Natural killer cell (primary cell): ENCODE measurements around the gene GPR35. TPM values are rescaled to one million over a fixed set of nuclear protein-coding genes. Genes with fewer than 3 reads are reported as not detected.

Experiments used
- ATAC-seq, 3 donors: fragments of 150-1000 bp in 2 of 3; fragments of 200-7000 bp in 1 of 3; cut with Tn5 transposase; 1 replicate in 1 of 3; 2 replicates in 2 of 3; pipeline ENCODE4 v1.10.0; 2021; ENCODE audit warnings: mild to moderate bottlenecking in 2 of 3, moderate library complexity in 2 of 3
- DNase-seq, 2 donors: peaks; one replicate each; pipeline versions ENCODE4 v3.0.0 to v3.0.0-alpha.2; 2013 to 2021; ENCODE audit warnings: mixed read lengths in 1 of 2
- H3K27ac ChIP-seq: one replicate; pipeline ENCODE4 v1.5.1; 2013; ENCODE audit warnings: mild to moderate bottlenecking, low read length
- H3K27me3 ChIP-seq: one replicate; pipeline ENCODE4 v1.6.1; 2013; ENCODE audit warnings: low read length; ENCODE audit not compliant: control insufficient read depth, insufficient read depth
- H3K36me3 ChIP-seq: one replicate; pipeline ENCODE4 v1.6.1; 2013; ENCODE audit warnings: low read length; ENCODE audit not compliant: control insufficient read depth, insufficient read depth
- H3K4me1 ChIP-seq: one replicate; pipeline ENCODE4 v1.6.1; 2013; ENCODE audit warnings: low read length; ENCODE audit not compliant: control insufficient read depth, insufficient read depth
- H3K4me3 ChIP-seq: one replicate; pipeline ENCODE4 v1.5.1; 2013; ENCODE audit warnings: low read length
- H3K9me3 ChIP-seq: one replicate; pipeline ENCODE4 v1.6.1; 2013; ENCODE audit warnings: low read length; ENCODE audit not compliant: control insufficient read depth, insufficient read depth
- H3K27ac Mint-ChIP-seq, 2 donors: one replicate each; pipeline ENCODE4 v1.8.0; 2022; ENCODE audit warnings: mild to moderate bottlenecking in 2 of 2, mixed read lengths in 2 of 2, moderate library complexity in 1 of 2
- H3K27me3 Mint-ChIP-seq, 2 donors: one replicate each; pipeline ENCODE4 v1.8.0; 2022; ENCODE audit warnings: low read depth in 2 of 2, mixed read lengths in 2 of 2
- H3K36me3 Mint-ChIP-seq: one replicate; pipeline ENCODE4 v1.8.0; 2022; ENCODE audit warnings: mixed read lengths
- H3K4me1 Mint-ChIP-seq, 2 donors: one replicate each; pipeline ENCODE4 v1.8.0; 2022; ENCODE audit warnings: mixed read lengths in 2 of 2
- H3K4me3 Mint-ChIP-seq: one replicate; pipeline ENCODE4 v1.8.0; 2022; ENCODE audit warnings: mild to moderate bottlenecking, moderate library complexity, mixed read lengths
- H3K9me3 Mint-ChIP-seq, 2 donors: one replicate each; pipeline ENCODE4 v1.8.0; 2022; ENCODE audit warnings: mixed read lengths in 2 of 2
- WGBS: methylation state at CpG from one replicate; pipeline ENCODE4 v1.1.7; 2013; ENCODE audit warnings: missing lambda C conversion rate; ENCODE audit not compliant: insufficient coverage; 5-methylcytosine and 5-hydroxymethylcytosine counted together
- intact Hi-C: fragments of 100-400 bp; cut with micrococcal nuclease; formaldehyde crosslinking; loops from one replicate; pipeline ENCODE4 v1.14.2; 2022
- total RNA-seq, 4 donors: library from RNA; stranded (reverse); fragments of 120-200 nt in 1 of 4; gene quantifications; one replicate each; pipeline versions ENCODE4 v1.2.3 to v1.2.4, GENCODE V29; 2013 to 2022
- TF ChIP-seq, protein P1 (sequence below): fragments of 200-600 bp; IDR thresholded peaks from one replicate; pipeline ENCODE4 v1.8.0; 2022; ENCODE audit warnings: antibody characterized with exemption

The GPR35 gene
- total RNA-seq, 3 donors from 2014 or later (not counting 1 experiment from before 2014, with no cell fraction given), result 10.6 to 19.7 (median 15.7) TPM

DNA sequence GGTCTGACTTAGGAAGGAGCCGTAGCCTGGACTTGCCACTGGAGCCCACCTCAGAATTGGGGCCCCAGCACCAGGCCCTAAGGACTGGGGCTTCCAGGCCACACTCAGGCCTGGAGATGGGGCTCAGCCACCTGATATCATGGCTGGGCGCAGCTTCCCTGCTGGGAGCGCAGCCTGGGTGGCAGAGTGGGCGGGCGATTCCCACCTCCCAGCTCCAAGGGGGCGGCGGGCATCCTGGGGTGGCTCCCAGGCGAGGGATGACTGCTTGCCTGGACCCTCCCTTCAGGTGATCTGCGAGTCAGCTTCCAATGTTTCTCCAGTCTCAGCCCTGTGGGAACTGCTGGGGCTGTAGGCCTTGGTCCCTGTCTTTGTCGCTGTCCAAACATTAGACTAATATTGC, 20.1 kb downstream of the GPR35 start:
- H3K4me1 Mint-ChIP-seq, result peaks cover 5 to 21% of the 10 kb centered on the region in 2 donors
- Histone ChIP-seq H3K4me1 (peaks cover 6% of the 10 kb centered on the region), H3K27me3 (no peaks in the 10 kb centered on the region), H3K27ac (no peak overlapping the region), H3K4me3 (no peak overlapping the region), H3K9me3 (no peaks in the 10 kb centered on the region), H3K36me3 (no peaks in the 10 kb centered on the region)
- intact Hi-C loops, result no loop called here
- DNase-seq (no peak), ATAC-seq (no peak)
- H3K9me3 Mint-ChIP-seq, result no peaks in the 10 kb centered on the region
- H3K4me3 Mint-ChIP-seq, result no peak overlapping the region
- peaks cover 7 to 12% of the 10 kb centered on the region in 2 donors for H3K27me3 Mint-ChIP-seq
- 94% methylated on average over 10 of the region's 10 CpGs for WGBS
- TF ChIP-seq, protein P1, sequence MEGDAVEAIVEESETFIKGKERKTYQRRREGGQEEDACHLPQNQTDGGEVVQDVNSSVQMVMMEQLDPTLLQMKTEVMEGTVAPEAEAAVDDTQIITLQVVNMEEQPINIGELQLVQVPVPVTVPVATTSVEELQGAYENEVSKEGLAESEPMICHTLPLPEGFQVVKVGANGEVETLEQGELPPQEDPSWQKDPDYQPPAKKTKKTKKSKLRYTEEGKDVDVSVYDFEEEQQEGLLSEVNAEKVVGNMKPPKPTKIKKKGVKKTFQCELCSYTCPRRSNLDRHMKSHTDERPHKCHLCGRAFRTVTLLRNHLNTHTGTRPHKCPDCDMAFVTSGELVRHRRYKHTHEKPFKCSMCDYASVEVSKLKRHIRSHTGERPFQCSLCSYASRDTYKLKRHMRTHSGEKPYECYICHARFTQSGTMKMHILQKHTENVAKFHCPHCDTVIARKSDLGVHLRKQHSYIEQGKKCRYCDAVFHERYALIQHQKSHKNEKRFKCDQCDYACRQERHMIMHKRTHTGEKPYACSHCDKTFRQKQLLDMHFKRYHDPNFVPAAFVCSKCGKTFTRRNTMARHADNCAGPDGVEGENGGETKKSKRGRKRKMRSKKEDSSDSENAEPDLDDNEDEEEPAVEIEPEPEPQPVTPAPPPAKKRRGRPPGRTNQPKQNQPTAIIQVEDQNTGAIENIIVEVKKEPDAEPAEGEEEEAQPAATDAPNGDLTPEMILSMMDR, result no peak
- H3K36me3 Mint-ChIP-seq, result no peaks in the 10 kb centered on the region
- no peak overlapping the region for H3K27ac Mint-ChIP-seq

DNA sequence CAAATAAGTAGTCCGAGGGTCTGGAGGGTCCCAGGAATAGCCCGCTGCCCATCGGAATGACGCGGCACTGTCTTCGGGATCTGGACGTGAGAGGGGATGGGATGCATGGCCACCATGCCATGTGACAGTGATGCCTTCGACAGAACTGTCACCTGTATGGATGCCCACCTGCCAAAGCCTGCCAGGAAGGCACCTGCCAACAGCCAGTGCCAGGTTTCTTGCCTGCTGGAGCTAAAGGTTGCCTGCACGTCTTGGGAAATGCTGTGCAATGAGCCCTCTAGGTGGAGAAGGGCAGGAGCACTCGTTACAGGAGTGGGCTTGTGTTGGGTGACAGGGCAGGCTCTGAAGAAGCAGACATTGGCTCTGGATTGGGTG, 20.5 kb downstream of the GPR35 start:
- peaks cover 8 to 12% of the 10 kb centered on the region in 2 donors for H3K27me3 Mint-ChIP-seq
- intact Hi-C loops, result no loop called here
- Histone ChIP-seq H3K9me3 (no peaks in the 10 kb centered on the region), H3K4me3 (no peak overlapping the region), H3K27ac (peak overlapping the region; percentile 20), H3K36me3 (no peaks in the 10 kb centered on the region), H3K27me3 (no peaks in the 10 kb centered on the region), H3K4me1 (peaks cover 6% of the 10 kb centered on the region)
- peaks cover 5 to 20% of the 10 kb centered on the region in 2 donors for H3K4me1 Mint-ChIP-seq
- no peak overlapping the region for H3K4me3 Mint-ChIP-seq
- TF ChIP-seq, protein P1, result no peak
- peak in 1 of 3 donors; percentile 4 for ATAC-seq
- no peak overlapping the region for H3K27ac Mint-ChIP-seq
- DNase-seq, result no peak
- no peaks in the 10 kb centered on the region for H3K9me3 Mint-ChIP-seq
- 87% methylated on average over 10 of the region's 10 CpGs for WGBS
- no peaks in the 10 kb centered on the region for H3K36me3 Mint-ChIP-seq

DNA sequence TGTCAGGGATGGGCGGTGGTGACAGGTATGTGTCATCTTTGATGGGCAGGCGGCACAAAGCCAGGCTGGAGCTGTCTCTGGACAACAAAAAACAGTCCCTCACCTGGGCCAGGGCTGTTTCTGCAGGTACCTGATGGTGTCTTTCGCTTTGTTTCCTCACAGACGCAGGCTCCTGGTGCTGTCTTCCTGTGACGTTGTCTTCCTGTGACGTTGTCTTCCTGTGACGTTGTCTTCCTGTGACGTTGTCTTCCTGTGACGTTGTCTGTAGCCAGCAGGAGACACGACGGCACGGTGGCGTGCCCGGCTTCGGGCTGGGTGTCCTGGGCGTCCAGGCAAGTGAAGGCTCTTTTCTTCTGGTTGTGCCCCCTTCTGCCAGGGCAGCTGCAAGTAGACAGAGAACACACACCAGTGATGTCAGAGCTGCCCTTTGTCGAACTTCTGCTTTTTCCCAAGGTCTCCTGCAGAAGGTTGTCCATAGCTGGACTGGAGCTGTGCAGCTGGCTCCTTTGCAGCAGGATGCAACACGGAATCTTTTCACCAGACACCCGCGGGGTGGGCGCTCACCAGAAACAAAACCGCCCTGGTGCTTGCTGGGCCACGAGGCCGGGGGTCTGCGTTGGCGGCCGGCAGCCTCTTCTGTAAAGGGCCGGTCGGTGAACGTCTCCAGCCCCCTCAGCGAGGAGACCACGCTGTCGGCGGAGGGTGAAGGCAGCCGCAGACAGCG, 21.1 kb downstream of the GPR35 start:
- peaks cover 6% of the 10 kb centered on the region for H3K4me1 ChIP-seq

More for the DNA sequence above, 21.1 kb downstream of the GPR35 start:
- no peaks in the 10 kb centered on the region for H3K36me3 Mint-ChIP-seq
- H3K4me1 Mint-ChIP-seq, result peaks cover 5 to 15% of the 10 kb centered on the region in 2 donors
- no peaks in the 10 kb centered on the region for H3K36me3 ChIP-seq
- no peaks in the 10 kb centered on the region for H3K9me3 ChIP-seq
- WGBS, result 78% methylated on average over 36 of the region's 36 CpGs
- H3K9me3 Mint-ChIP-seq, result no peaks in the 10 kb centered on the region
- no peak overlapping the region for H3K4me3 Mint-ChIP-seq
- no peak overlapping the region for H3K27ac Mint-ChIP-seq
- H3K4me3 ChIP-seq, result no peak overlapping the region
- peaks cover 14 to 16% of the 10 kb centered on the region in 2 donors for H3K27me3 Mint-ChIP-seq
- DNase-seq (peak; percentile 19 to 58), ATAC-seq (peak; percentile 45 to 68 (median 67))
- H3K27ac ChIP-seq, result peak overlapping the region; percentile 20
- no peaks in the 10 kb centered on the region for H3K27me3 ChIP-seq
- TF ChIP-seq, protein P1, result no peak
- intact Hi-C loops, result no loop called here
